ENCODE results near the gene ZNF319. TPM values are rescaled to one million over a fixed set of nuclear protein-coding genes. Genes with fewer than 3 reads are reported as not detected.
A peak's percentile ranks its signal among the peaks of the same experiment; 100 is the strongest.

Gene ZNF319
- total and polyA plus RNA-seq, 10 of the 15 experiments (the other 5 are each of a cell fraction or from before 2014, with no cell fraction given) = 0.29 to 7.4 (median 1.7) TPM

DNA sequence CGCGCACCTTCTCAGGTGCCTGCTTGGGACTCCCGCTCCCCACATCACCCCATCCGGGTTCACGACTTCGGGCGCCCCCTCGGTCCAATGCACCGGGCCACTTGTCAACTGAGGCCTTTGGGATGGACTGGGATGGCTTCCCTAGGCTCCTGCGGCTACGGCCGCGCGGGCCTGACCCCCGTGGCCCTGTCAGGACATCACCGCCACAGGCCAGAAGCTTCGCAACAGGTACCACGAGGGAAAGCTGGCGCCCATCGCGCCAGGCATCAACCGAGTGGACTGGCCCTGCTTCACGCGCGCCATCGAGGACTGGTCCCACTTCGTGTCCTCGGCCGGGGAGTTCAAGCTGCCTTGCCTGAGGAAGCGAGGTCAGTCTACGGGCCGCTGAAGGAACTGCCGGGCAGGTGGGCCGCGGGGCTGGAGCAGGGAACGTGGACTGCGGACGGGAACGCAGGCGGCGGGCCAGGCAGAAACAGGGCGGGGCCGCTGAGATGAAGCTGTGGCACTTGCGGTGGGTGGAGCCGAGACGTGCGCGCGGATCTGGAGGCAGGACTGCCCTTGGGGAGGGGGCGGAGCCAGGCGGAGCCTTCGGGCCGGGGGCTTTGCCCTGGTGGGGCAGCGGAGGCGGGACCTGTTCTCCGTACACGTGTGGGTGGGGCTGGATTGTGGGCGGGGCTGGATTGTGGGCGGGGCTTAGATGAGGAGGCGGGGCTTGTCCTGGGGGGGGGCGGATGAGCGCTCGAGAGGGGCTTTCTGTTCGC is 15.8 kb downstream of the ZNF319 start:
- CTCF ChIA-PET = no interaction called here
- WGBS (ENCODE audit: insufficient coverage, insufficient replicate concordance, low lambda C conversion rate, missing lambda C conversion rate) = 20% methylated on average over 53 of the region's 64 CpGs

GRCh38 chr16:57982385-57982784 is 18.1 kb downstream of the ZNF319 start:
- no peaks in the 10 kb centered on the region for H3K9me3 ChIP-seq (replicated peaks; ENCODE audit: control insufficient read depth, insufficient read depth, low read length)
- intact Hi-C loops (cut with micrococcal nuclease; ENCODE audit: unreplicated experiment) = no loop called here
- DNase-seq (ENCODE audit: low read depth, low spot score) (no peak), FAIRE-seq (no peak), ATAC-seq (no peak)
- 10% methylated on average over 5 of the region's 5 CpGs for WGBS (ENCODE audit: insufficient coverage, insufficient replicate concordance, low lambda C conversion rate, missing lambda C conversion rate)
- no peak overlapping the region for H3K9ac ChIP-seq (ENCODE audit: control insufficient read depth, insufficient read depth, low read length)
- ChIA-PET SMC1A (ENCODE audit: uncharacterized antibody, unreplicated experiment) (interaction anchor here (0.5 to 1.7 kb wide), 3 partner anchors 25 to 201 kb away, joined by 3 read pairs; no protein-coding TSS in a partner anchor), RAD21 (ENCODE audit: unreplicated experiment) (no interaction called here), POLR2A (no interaction called here), CTCF (no interaction called here)
- no TSS peak for BruUV-seq (replicated peaks)
- H3K27ac ChIP-seq (ENCODE audit: control insufficient read depth, insufficient read depth) = no peak overlapping the region
- H3K36me3 ChIP-seq (ENCODE audit: control insufficient read depth in 2 of 2, insufficient read depth in 2 of 2, low read length in 1 of 2) = no peaks in the 10 kb centered on the region
- TF ChIP-seq ASH2L (IDR thresholded peaks at IDR 0.05; ENCODE audit: borderline replicate concordance, low read depth) (no peak), RCOR1 (conservative IDR thresholded peaks at IDR 0.05; ENCODE audit: low read depth, low read length) (no peak), PML (IDR thresholded peaks at IDR 0.05; ENCODE audit: low read length) (no peak), ZNF24 (IDR thresholded peaks at IDR 0.05) (no peak), IRF4 (IDR thresholded peaks at IDR 0.05; ENCODE audit: low read depth, low read length) (no peak), RBBP5 (conservative IDR thresholded peaks at IDR 0.05) (no peak), NR2C2 (IDR thresholded peaks at IDR 0.05; ENCODE audit: borderline replicate concordance, control insufficient read depth, insufficient read length, low read depth) (no peak), YY1 (IDR thresholded peaks at IDR 0.05; ENCODE audit: low read depth, low read length) (no peak)
- no peaks in the 10 kb centered on the region; a peak in 1 of 4 replicates for H3K27me3 ChIP-seq (replicated peaks in 1 of 2; ENCODE audit: control insufficient read depth in 2 of 2, insufficient read depth in 2 of 2, low read length in 1 of 2)
- no peak overlapping the region for H2AFZ ChIP-seq (ENCODE audit: control insufficient read depth, low read depth, low read length)
- H3K4me3 ChIP-seq = no peak overlapping the region
- H3K4me1 ChIP-seq (ENCODE audit: control insufficient read depth, insufficient read depth, low read length) = no peaks in the 10 kb centered on the region; the same call in 1 of the 2 replicates
- no peaks in the 10 kb centered on the region for H3K79me2 ChIP-seq (ENCODE audit: control insufficient read depth, insufficient read depth, low read length)
- no peak overlapping the region for H3K4me2 ChIP-seq (ENCODE audit: control insufficient read depth, insufficient read depth)
- H4K20me1 ChIP-seq (ENCODE audit: control insufficient read depth, insufficient read depth) = no peaks in the 10 kb centered on the region
- in situ Hi-C loops (cut with MboI) = no loop called here

More for the DNA sequence above, 15.8 kb downstream of the ZNF319 start:
- TF ChIP-seq TBL1XR1 (IDR thresholded peaks at IDR 0.05; ENCODE audit: low read depth, low read length) = no peak
- no peak for TF ChIP-seq SPI1 (IDR thresholded peaks at IDR 0.05; ENCODE audit: borderline replicate concordance, insufficient read depth, low read depth, low read length)
- no peak for TF ChIP-seq ESRRA (IDR thresholded peaks at IDR 0.05; ENCODE audit: low read length)
- TF ChIP-seq MEF2A (IDR thresholded peaks at IDR 0.05; ENCODE audit: insufficient read depth, low read depth, low read length) = no peak
- no peak for TF ChIP-seq PAX8 (IDR thresholded peaks at IDR 0.05)
- TF ChIP-seq STAT3 (IDR thresholded peaks at IDR 0.05; ENCODE audit: low read depth, low read length) = no peak
- TF ChIP-seq MEF2B (IDR thresholded peaks at IDR 0.05; ENCODE audit: partially characterized antibody, poor library complexity, severe bottlenecking) = no peak
- no peaks in the 10 kb centered on the region; the same call in 1 of the 2 replicates for H3K4me1 ChIP-seq (ENCODE audit: control insufficient read depth, insufficient read depth, low read length)
- peak overlapping the region; percentile 67 for H2AFZ ChIP-seq (ENCODE audit: control insufficient read depth, low read depth, low read length)
- H4K20me1 ChIP-seq (ENCODE audit: control insufficient read depth, insufficient read depth) = no peaks in the 10 kb centered on the region
- no peaks in the 10 kb centered on the region; a peak in 2 of 4 replicates for H3K27me3 ChIP-seq (replicated peaks in 1 of 2; ENCODE audit: control insufficient read depth in 2 of 2, insufficient read depth in 2 of 2, low read length in 1 of 2)
- ChIA-PET SMC1A (ENCODE audit: uncharacterized antibody, unreplicated experiment) (no interaction called here), POLR2A (no interaction called here), RAD21 (ENCODE audit: unreplicated experiment) (no interaction called here)
- DNase-seq (ENCODE audit: low read depth, low spot score) = no peak
- no peak for FAIRE-seq
- no TSS peak for BruUV-seq (replicated peaks)
- H3K27ac ChIP-seq (ENCODE audit: control insufficient read depth, insufficient read depth) = no peak overlapping the region
- in situ Hi-C loops (cut with MboI) = no loop called here
- H3K4me3 ChIP-seq = peak overlapping the region; percentile 39; the same call in 1 of the 2 replicates
- intact Hi-C loops (cut with micrococcal nuclease; ENCODE audit: unreplicated experiment) = no loop called here
- no peaks in the 10 kb centered on the region for H3K9me3 ChIP-seq (replicated peaks; ENCODE audit: control insufficient read depth, insufficient read depth, low read length)
- ATAC-seq = peak; percentile 71
- H3K4me2 ChIP-seq (ENCODE audit: control insufficient read depth, insufficient read depth) = peak overlapping the region; percentile 81; the same call in 1 of the 2 replicates
- no peaks in the 10 kb centered on the region for H3K79me2 ChIP-seq (ENCODE audit: control insufficient read depth, insufficient read depth, low read length)
- no peaks in the 10 kb centered on the region for H3K36me3 ChIP-seq (ENCODE audit: control insufficient read depth in 2 of 2, insufficient read depth in 2 of 2, low read length in 1 of 2)
- no peak overlapping the region for H3K9ac ChIP-seq (ENCODE audit: control insufficient read depth, insufficient read depth, low read length)

All from GM12878 (cell line).